Left renal pelvis (tissue), 4 donors: Measurements from ENCODE around the gene SNRK. TPM values are rescaled to one million over a fixed set of nuclear protein-coding genes. Genes with fewer than 3 reads are reported as not detected.

Source experiments
- polyA plus RNA-seq, 4 donors: library from polyadenylated mRNA; unstranded; fragments of 120-200 nt; gene quantifications; one replicate each; pipeline ENCODE4 v1.2.1, GENCODE V29; 2013; ENCODE audit not compliant: insufficient read length in 4 of 4

Gene SNRK
- polyA plus RNA-seq, 4 donors: 31.0 to 59.5 (median 52.3) TPM

Other genes with a start within 250 kb of the SNRK start
- 10 to 100 TPM; 19.7 to 31.9 (median 20.7) TPM for gene POMGNT2, start 180.5 kb upstream of the SNRK start, polyA plus RNA-seq